Left lung (tissue), 10 donors: ENCODE measurements around the gene GDI1. TPM values are rescaled to one million over a fixed set of nuclear protein-coding genes. Genes with fewer than 3 reads are reported as not detected.

Experiments
- ATAC-seq: fragments of 200-7000 bp; cut with Tn5 transposase; one replicate; pipeline ENCODE4 v1.9.1; 2020; ENCODE audit warnings: moderate library complexity
- DNase-seq, 4 donors: peaks; one replicate each; pipeline ENCODE4 v3.0.0-alpha.2; 2013 to 2020
- H3K27ac ChIP-seq, 2 donors: fragments of 200-600 bp; sonication (generic) in 1 of 2; one replicate each; pipeline versions ENCODE4 v1.5.0 to v1.8.0; 2020 to 2021
- H3K27me3 ChIP-seq, 2 donors: fragments of 200-600 bp; sonication (generic) in 1 of 2; one replicate each; pipeline versions ENCODE4 v1.5.0 to v1.8.0; 2020 to 2021
- H3K36me3 ChIP-seq, 2 donors: fragments of 200-600 bp; sonication (generic) in 1 of 2; one replicate each; pipeline versions ENCODE4 v1.5.0 to v1.8.0; 2020 to 2021
- H3K4me1 ChIP-seq, 2 donors: fragments of 200-600 bp; one replicate each; pipeline ENCODE4 v1.8.0; 2021
- H3K4me3 ChIP-seq, 2 donors: fragments of 200-600 bp; sonication (generic) in 1 of 2; one replicate each; pipeline versions ENCODE4 v1.5.0 to v1.8.0; 2020 to 2021; ENCODE audit warnings: mild to moderate bottlenecking in 1 of 2
- H3K9me3 ChIP-seq, 2 donors: fragments of 200-600 bp; sonication (generic) in 1 of 2; one replicate each; pipeline versions ENCODE4 v1.5.0 to v1.8.0; 2020 to 2021
- CTCF ChIP-seq, 2 donors: fragments of 200-600 bp; sonication (generic) in 1 of 2; IDR thresholded peaks; one replicate each; pipeline versions ENCODE4 v1.5.0 to v1.8.0; 2021; ENCODE audit warnings: antibody characterized with exemption in 2 of 2
- intact Hi-C, 2 donors: fragments of 100-400 bp; cut with DNase I; formaldehyde crosslinking; loops; one replicate each; pipeline versions ENCODE4 v1.11.2 to v1.14.2; 2022
- polyA plus RNA-seq, 6 donors: library from polyadenylated mRNA; unstranded; fragments of 120-200 nt; gene quantifications; one replicate each; pipeline ENCODE4 v1.2.1, GENCODE V29; 2013; ENCODE audit not compliant: insufficient read length in 6 of 6
- total RNA-seq, 2 donors: library from RNA; stranded (reverse); fragmentation: NEBNext Ultra II Directional; extraction: Animal tissue kit (Norgen Biotek cat#: 25700); gene quantifications; one replicate each; pipeline ENCODE4 v1.2.1, GENCODE V29; 2021
- donor health status: DM: no; HTN: yes; CAD: no.
- donor health status: DM: no; HTN: no; CAD: no.

GDI1 gene
- total and polyA plus RNA-seq, 8 donors: 107 to 163 (median 128) TPM

- no peak for TF ChIP-seq CTCF (IDR thresholded peaks at IDR 0.05)
- ATAC-seq: peak; percentile 98
Measured at GRCh38 chrX:154478728-154479622, 42.0 kb downstream of the GDI1 start, which contains the start of gene LAGE3. TSS of gene LAGE3 (minus strand) at chrX:154479281. CDS start at chrX:154478915, 366 bp downstream.

GRCh38 chrX:154481195-154481594 is 44.2 kb downstream of the GDI1 start:
- no peak for DNase-seq
- no peak for ATAC-seq
- peaks cover 6 to 29% of the 10 kb centered on the region in 2 donors for H3K4me1 ChIP-seq
- H3K9me3 ChIP-seq: no peaks in the 10 kb centered on the region
- peaks cover 0 to 8% of the 10 kb centered on the region in 2 donors for H3K36me3 ChIP-seq
- H3K27ac ChIP-seq: no peak overlapping the region
- H3K27me3 ChIP-seq: no peaks in the 10 kb centered on the region
- TF ChIP-seq CTCF (IDR thresholded peaks at IDR 0.05): no peak
- intact Hi-C loops: no loop called here
- H3K4me3 ChIP-seq: no peak overlapping the region

More at GRCh38 chrX:154478728-154479622, 42.0 kb downstream of the GDI1 start, which contains the start of gene LAGE3:
- Histone ChIP-seq H3K4me3 (peak within 1 kb of the TSS; percentile 23 to 43), H3K27me3 (no peaks in the 10 kb centered on the region), H3K27ac (peak within 1 kb of the TSS; percentile 69 to 84), H3K9me3 (no peaks in the 10 kb centered on the region), H3K4me1 (peaks cover 0 to 10% of the 10 kb centered on the region in 2 donors), H3K36me3 (peaks cover 0 to 6% of the 10 kb centered on the region in 2 donors)
- intact Hi-C loops: no loop called here
- DNase-seq: peak; percentile 79 to 97 (median 94)

GRCh38 chrX:154481911-154482601 is 45.1 kb downstream of the GDI1 start:
- ATAC-seq (no peak), DNase-seq (peak in 1 of 4 donors; percentile 27)
- intact Hi-C loops: no loop called here
- no peaks in the 10 kb centered on the region for H3K27me3 ChIP-seq
- peaks cover 0 to 8% of the 10 kb centered on the region in 2 donors for H3K36me3 ChIP-seq
- TF ChIP-seq CTCF (IDR thresholded peaks at IDR 0.05): no peak
- no peaks in the 10 kb centered on the region for H3K9me3 ChIP-seq
- H3K4me3 ChIP-seq: no peak overlapping the region
- no peak overlapping the region for H3K27ac ChIP-seq
- H3K4me1 ChIP-seq: peaks cover 6 to 32% of the 10 kb centered on the region in 2 donors

GRCh38 chrX:154482786-154483185 is 45.8 kb downstream of the GDI1 start:
- intact Hi-C loops: no loop called here
- no peaks in the 10 kb centered on the region for H3K9me3 ChIP-seq
- DNase-seq (peak in 1 of 4 donors; percentile 23), ATAC-seq (no peak)
- H3K4me1 ChIP-seq: peaks cover 6 to 40% of the 10 kb centered on the region in 2 donors
- no peak for TF ChIP-seq CTCF (IDR thresholded peaks at IDR 0.05)
- no peaks in the 10 kb centered on the region for H3K27me3 ChIP-seq
- peaks cover 0 to 13% of the 10 kb centered on the region in 2 donors for H3K36me3 ChIP-seq
- H3K27ac ChIP-seq: no peak overlapping the region
- no peak overlapping the region for H3K4me3 ChIP-seq

- ATAC-seq (no peak), DNase-seq (no peak)
- Histone ChIP-seq H3K4me3 (no peak overlapping the region), H3K9me3 (no peaks in the 10 kb centered on the region), H3K4me1 (peaks cover 6 to 37% of the 10 kb centered on the region in 2 donors), H3K27ac (no peak overlapping the region), H3K36me3 (peaks cover 0 to 17% of the 10 kb centered on the region in 2 donors), H3K27me3 (no peaks in the 10 kb centered on the region)
- no peak for TF ChIP-seq CTCF (IDR thresholded peaks at IDR 0.05)
- intact Hi-C loops: no loop called here
Measured at GRCh38 chrX:154483325-154483724, 46.4 kb downstream of the GDI1 start.
